AG04449 (cell line): Measurements from ENCODE around the gene RAB8A.

Experiments used
- CTCF ChIA-PET: fragments of 350-600 bp; formaldehyde crosslinking; extraction: SDS; loops from one replicate; lab custom pipeline; 2021; ENCODE audit warnings: antibody characterized with exemption; lab: Yijun Ruan, JAX
- POLR2A ChIA-PET: fragments of 400-600, 350-600 bp; formaldehyde crosslinking; extraction: SDS; loops from one replicate; lab custom pipeline; 2020; ENCODE audit warnings: antibody characterized with exemption, inconsistent platforms; lab: Yijun Ruan, JAX
- DNase-seq: peaks from one replicate; pipeline ENCODE4 v3.0.0-alpha.2; 2010; ENCODE audit warnings: low read depth, low spot score
- H3K4me3 ChIP-seq: 2 replicates; pipeline ENCODE4 v1.5.1; 2011; ENCODE audit warnings: low read depth, mild to moderate bottlenecking, control low read depth, low read length
- TF ChIP-seq, protein P1 (sequence below): IDR thresholded peaks from one replicate; pipeline ENCODE4 v1.5.1; 2011; ENCODE audit warnings: mild to moderate bottlenecking, moderate library complexity, low read length, control low read depth, inconsistent platforms; ENCODE audit not compliant: insufficient read depth; ENCODE audit errors: missing control alignments

The RAB8A gene

DNA sequence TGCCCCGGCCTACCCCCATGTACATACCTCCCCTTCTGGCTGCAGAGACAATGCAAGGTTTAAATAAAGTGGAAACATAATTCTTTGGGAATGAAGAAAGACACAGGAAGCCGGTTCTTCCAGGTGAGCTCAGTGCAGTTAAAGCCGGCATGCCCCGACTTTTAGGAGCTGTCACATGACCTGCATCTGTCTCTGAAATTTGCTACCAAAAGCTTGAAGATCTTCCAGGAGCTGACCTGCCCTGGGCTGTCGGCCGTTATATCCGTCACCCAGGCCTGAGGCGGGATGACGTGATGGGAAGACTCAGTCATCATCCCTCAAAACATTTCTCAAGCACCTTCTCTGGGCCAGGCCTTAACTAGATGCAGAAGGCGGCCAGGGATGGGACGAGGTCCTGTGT, 10.3 kb downstream of the RAB8A start:
- no peak for DNase-seq
- no peak overlapping the region for H3K4me3 ChIP-seq
- ChIA-PET POLR2A (no interaction called here), CTCF (interaction anchor here (1.4 to 4.9 kb wide), 2 partner anchors 11 to 80 kb away, joined by 6 to 19 read pairs; partner anchors contain the start of gene RAB8A)
- TF ChIP-seq, protein P1, sequence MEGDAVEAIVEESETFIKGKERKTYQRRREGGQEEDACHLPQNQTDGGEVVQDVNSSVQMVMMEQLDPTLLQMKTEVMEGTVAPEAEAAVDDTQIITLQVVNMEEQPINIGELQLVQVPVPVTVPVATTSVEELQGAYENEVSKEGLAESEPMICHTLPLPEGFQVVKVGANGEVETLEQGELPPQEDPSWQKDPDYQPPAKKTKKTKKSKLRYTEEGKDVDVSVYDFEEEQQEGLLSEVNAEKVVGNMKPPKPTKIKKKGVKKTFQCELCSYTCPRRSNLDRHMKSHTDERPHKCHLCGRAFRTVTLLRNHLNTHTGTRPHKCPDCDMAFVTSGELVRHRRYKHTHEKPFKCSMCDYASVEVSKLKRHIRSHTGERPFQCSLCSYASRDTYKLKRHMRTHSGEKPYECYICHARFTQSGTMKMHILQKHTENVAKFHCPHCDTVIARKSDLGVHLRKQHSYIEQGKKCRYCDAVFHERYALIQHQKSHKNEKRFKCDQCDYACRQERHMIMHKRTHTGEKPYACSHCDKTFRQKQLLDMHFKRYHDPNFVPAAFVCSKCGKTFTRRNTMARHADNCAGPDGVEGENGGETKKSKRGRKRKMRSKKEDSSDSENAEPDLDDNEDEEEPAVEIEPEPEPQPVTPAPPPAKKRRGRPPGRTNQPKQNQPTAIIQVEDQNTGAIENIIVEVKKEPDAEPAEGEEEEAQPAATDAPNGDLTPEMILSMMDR: no peak

DNA sequence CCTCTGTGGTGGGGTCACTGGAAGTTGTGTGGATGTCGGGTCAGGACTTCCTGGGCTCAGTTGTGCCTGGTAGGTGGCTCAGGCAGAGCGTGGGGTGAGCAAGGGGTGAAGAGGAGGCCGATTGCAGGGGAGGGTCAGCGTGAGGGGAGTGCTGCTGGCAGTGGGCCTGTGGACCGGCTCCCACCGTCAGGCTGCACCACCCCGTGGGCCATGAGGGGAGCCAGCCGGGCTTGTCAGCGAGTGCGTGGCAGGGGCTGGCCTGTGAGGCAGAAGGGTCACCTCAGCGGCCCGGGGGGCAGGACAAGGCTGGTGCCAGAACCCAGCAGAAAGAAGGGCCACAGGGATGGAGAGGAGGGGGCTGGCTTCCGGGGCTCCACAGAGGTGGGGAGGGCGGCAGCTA, 13.3 kb downstream of the RAB8A start:
- no peak for DNase-seq
- ChIA-PET POLR2A (interaction anchor here (1.0 kb wide), 1 partner anchor 9 kb away, joined by 3 read pairs; no protein-coding TSS in a partner anchor), CTCF (no interaction called here)
- H3K4me3 ChIP-seq: no peak overlapping the region
- TF ChIP-seq, protein P1: no peak

DNA sequence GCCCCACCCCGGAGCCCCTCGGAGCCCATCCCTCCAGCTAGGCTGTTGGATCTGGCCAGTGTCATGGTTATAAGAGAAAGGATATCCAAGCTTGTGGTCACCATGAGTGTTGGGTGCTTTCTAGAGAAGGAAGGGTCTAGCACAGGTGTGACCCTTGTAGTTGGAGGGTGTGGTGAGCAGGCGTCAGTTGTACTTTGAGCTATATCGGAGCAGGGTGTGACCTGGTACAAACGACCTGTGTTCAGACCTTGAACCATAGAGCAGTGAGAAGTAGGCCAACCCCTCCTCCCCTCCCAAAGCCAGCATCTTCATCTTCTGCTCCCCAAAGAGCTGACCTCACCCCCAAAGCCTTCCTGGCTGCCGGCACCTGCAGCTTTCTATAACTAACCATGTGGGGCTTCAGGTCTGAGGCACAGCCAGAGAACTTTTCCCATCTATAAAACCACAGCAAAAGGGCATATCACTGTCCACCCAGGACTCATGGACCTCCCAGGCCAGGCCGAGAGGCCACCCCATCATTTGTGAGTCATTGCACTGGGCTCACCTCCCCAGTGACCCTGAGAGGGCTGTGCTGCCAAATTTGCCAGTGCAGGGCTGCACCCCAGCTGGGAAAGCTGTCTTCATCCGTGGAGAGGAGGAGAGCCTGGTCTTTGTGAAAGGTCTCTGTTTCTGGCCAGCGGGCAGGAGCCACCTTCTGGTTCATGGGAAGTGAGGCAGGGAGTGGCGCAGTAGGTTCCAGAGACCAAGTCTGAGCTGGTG, 14.2 kb downstream of the RAB8A start:
- ChIA-PET CTCF (interaction anchor here (0.9 to 1.4 kb wide), 4 partner anchors 9 to 60 kb away, joined by 3 to 6 read pairs (median 4); partner anchors contain the start of gene FAM32A), POLR2A (no interaction called here)
- TF ChIP-seq, protein P1: no peak
- no peak for DNase-seq
- no peak overlapping the region for H3K4me3 ChIP-seq

DNA sequence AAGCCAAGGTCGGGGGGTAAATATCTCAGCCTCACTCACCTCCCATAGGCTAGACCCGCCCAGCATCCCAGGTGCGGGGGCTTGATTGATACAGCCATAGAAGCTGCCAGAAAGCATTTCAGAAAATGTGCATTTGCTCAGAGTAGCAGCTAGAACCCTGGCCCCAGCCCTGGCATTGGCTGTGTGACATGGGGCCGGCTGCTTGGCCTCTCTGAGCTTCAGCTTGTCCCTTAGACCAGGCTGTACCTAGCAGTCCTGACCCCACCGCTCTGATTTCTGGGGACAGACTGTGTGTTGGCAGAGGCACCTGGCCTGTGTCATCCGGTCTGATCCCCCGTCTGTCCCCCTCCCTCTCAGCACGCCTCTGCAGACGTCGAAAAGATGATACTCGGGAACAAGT, 15.4 kb downstream of the RAB8A start:
- POLR2A ChIA-PET: no interaction called here
- TF ChIP-seq, protein P1: no peak
- DNase-seq: no peak
- CTCF ChIA-PET: interaction anchor here (0.8 to 1.4 kb wide), 2 partner anchors 8 to 16 kb away, joined by 4 to 5 read pairs; no protein-coding TSS in a partner anchor
- no peak overlapping the region for H3K4me3 ChIP-seq

DNA sequence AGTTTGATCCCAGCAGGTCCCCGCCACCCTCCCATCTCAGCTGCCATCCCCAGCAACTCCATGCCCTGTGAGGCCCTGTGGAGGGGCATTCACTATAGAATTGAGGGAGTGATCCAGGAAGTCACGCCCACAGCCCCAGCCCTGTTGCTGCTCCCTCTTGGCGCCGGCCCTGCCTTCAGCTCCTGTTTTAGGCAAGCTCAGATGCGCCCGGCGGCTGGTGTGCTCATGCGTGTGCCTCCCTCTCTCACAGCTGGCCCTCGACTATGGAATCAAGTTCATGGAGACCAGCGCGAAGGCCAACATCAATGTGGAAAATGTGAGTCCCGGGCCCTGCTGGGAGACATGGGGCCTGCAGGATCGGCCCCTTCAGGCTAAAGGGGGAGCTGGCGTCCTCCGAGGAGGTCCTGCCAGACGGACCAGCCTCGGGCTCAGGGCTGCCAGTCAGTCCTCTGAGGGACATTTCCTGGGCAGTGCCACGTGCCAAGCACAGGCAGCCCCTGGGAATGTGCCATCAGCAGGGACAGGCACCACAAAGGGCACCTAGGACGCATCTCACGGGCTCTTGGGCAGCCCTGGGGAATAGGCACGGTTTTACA, 16.2 kb downstream of the RAB8A start:
- TF ChIP-seq, protein P1: no peak
- POLR2A ChIA-PET: no interaction called here
- CTCF ChIA-PET: interaction anchor here (1.6 kb wide), 1 partner anchor 17 kb away, joined by 6 read pairs; no protein-coding TSS in a partner anchor
- no peak for DNase-seq
- no peak overlapping the region for H3K4me3 ChIP-seq

DNA sequence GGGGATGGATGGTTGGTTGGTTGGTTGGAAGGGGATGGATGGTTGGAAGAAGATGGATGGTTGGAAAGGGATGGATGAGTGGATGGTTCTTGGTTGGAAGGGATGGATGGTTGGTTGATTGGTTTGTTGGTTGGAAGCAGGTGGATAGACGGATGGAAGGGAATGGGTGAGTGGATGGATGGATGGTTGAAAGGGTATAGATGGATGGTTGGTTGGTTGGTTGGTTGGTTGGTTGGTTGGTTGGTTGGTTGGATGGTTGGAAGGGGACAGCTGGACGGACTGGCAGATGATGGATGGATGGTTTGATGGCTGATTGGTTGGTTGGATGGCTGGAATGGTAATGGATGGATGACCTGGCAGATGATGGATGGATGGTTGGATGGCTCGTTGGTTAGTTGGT, 20.0 kb downstream of the RAB8A start:
- CTCF ChIA-PET: no interaction called here
- POLR2A ChIA-PET: no interaction called here
- DNase-seq: no peak

More for the DNA sequence above, 20.0 kb downstream of the RAB8A start:
- no peak overlapping the region for H3K4me3 ChIP-seq
- TF ChIP-seq, protein P1: no peak
